Transverse colon (tissue), 4 donors: Measurements from ENCODE around the gene GALNT10.

Experiments
- EP300 ChIP-seq: sonication (generic); formaldehyde crosslinking; IDR thresholded peaks from one replicate; pipeline ENCODE4 v1.6.1; 2017; ENCODE audit warnings: antibody characterized with exemption, low read depth
- POLR2A ChIP-seq: fragments of 450-650 bp; IDR thresholded peaks from one replicate; pipeline ENCODE4 v1.6.1; 2016; ENCODE audit warnings: antibody characterized with exemption, mild to moderate bottlenecking, moderate library complexity
- POLR2AphosphoS5 ChIP-seq, 3 donors: sonication (generic); formaldehyde crosslinking; IDR thresholded peaks; one replicate each; pipeline ENCODE4 v1.6.1; 2016; ENCODE audit warnings: antibody characterized with exemption in 3 of 3
- TF ChIP-seq, protein P1 (sequence below), 5 experiments: fragments of 200-600 bp in 3 of 5; fragments of 450-650 bp in 2 of 5; sonication (generic) in 3 of 5; IDR thresholded peaks; 1 replicate in 2 of 5; 2 replicates in 3 of 5; pipeline ENCODE4 v1.5.1; 2016 to 2017; ENCODE audit warnings: antibody characterized with exemption in 5 of 5, inconsistent platforms in 3 of 5, mild to moderate bottlenecking in 2 of 5, moderate library complexity in 1 of 5

DNA sequence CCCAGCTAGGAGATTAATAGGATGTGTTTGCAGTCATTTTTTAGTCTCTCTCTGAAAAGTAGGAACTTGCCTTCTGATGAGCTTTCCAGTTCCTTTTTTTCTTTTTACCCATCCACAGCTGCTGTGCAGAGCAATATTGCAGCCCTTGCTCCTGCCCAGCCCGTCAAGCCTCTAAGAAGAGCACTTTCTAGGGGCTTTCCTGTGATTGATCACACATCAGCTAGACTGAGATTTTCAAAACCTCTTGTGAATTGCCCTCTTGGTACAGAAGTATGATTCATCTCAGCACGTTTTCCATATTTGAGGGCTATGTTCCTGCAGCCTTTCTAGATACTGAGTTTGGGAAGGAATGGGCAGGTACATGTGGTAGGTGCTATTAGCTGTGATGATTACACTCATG lies 93.9 kb downstream of the GALNT10 start:
- no peak for TF ChIP-seq POLR2A
- TF ChIP-seq, protein P1, sequence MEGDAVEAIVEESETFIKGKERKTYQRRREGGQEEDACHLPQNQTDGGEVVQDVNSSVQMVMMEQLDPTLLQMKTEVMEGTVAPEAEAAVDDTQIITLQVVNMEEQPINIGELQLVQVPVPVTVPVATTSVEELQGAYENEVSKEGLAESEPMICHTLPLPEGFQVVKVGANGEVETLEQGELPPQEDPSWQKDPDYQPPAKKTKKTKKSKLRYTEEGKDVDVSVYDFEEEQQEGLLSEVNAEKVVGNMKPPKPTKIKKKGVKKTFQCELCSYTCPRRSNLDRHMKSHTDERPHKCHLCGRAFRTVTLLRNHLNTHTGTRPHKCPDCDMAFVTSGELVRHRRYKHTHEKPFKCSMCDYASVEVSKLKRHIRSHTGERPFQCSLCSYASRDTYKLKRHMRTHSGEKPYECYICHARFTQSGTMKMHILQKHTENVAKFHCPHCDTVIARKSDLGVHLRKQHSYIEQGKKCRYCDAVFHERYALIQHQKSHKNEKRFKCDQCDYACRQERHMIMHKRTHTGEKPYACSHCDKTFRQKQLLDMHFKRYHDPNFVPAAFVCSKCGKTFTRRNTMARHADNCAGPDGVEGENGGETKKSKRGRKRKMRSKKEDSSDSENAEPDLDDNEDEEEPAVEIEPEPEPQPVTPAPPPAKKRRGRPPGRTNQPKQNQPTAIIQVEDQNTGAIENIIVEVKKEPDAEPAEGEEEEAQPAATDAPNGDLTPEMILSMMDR (IDR thresholded peaks at IDR 0.05) = no peak
- TF ChIP-seq POLR2AphosphoS5 (IDR thresholded peaks at IDR 0.05) = no peak
- TF ChIP-seq EP300 = no peak
